HG02678 (cell line): ENCODE measurements around the gene LNX2.

Experiments used
- ATAC-seq: cut with Tn5 transposase; IDR thresholded peaks from one replicate; pipeline ENCODE4 v1.9.1; 2021; ENCODE audit warnings: mild to moderate bottlenecking, moderate library complexity; ENCODE audit not compliant: unreplicated experiment

The LNX2 gene

GRCh38 chr13:27620377-27621115, at the start of gene LNX2:
LNX2 (minus strand) TSS chr13:27620529; CDS start chr13:27581703, 38,826 bp downstream.
- peak; percentile 84 for ATAC-seq

GRCh38 chr13:27667946-27668345, 47.6 kb upstream of the LNX2 start:
- no peak for ATAC-seq

GRCh38 chr13:27666951-27667350, 46.6 kb upstream of the LNX2 start:
- ATAC-seq: no peak

- no peak for ATAC-seq
Observed at GRCh38 chr13:27665761-27666160, 45.4 kb upstream of the LNX2 start.

GRCh38 chr13:27665333-27665732, 45.0 kb upstream of the LNX2 start:
- no peak for ATAC-seq

GRCh38 chr13:27663947-27664346, 43.6 kb upstream of the LNX2 start:
- ATAC-seq: no peak

GRCh38 chr13:27662738-27663470, 42.6 kb upstream of the LNX2 start:
- ATAC-seq: no peak

GRCh38 chr13:27661017-27661416, 40.7 kb upstream of the LNX2 start:
- no peak for ATAC-seq

- no peak for ATAC-seq
Observed at GRCh38 chr13:27660511-27660910, 40.2 kb upstream of the LNX2 start.

- no peak for ATAC-seq
Observed at GRCh38 chr13:27659145-27659865, 39.0 kb upstream of the LNX2 start.

- no peak for ATAC-seq
Observed at GRCh38 chr13:27658546-27658945, 38.2 kb upstream of the LNX2 start.

- ATAC-seq: no peak
Observed at GRCh38 chr13:27657724-27658123, 37.4 kb upstream of the LNX2 start.

GRCh38 chr13:27654816-27655215, 34.5 kb upstream of the LNX2 start:
- no peak for ATAC-seq

GRCh38 chr13:27654059-27654458, 33.7 kb upstream of the LNX2 start:
- ATAC-seq: no peak

GRCh38 chr13:27650312-27650711, 30.0 kb upstream of the LNX2 start:
- ATAC-seq: no peak

GRCh38 chr13:27644302-27644701, 24.0 kb upstream of the LNX2 start:
- no peak for ATAC-seq

GRCh38 chr13:27643334-27644132, 23.2 kb upstream of the LNX2 start:
- ATAC-seq: no peak

GRCh38 chr13:27641711-27642502, 21.6 kb upstream of the LNX2 start:
- no peak for ATAC-seq

GRCh38 chr13:27639186-27639585, 18.9 kb upstream of the LNX2 start:
- no peak for ATAC-seq

- no peak for ATAC-seq
Observed at GRCh38 chr13:27638521-27638920, 18.2 kb upstream of the LNX2 start.
